WERI-Rb-1 (cell line): ENCODE measurements around the gene MAN1C1.

Source experiments
- DNase-seq: peaks from one replicate; pipeline ENCODE4 v3.0.0-alpha.2; 2020
- H3K27ac ChIP-seq: fragments of 250-450 bp; sonication (Bioruptor Pico); 2 replicates; pipeline ENCODE4 v1.5.1; 2020; ENCODE audit warnings: mild to moderate bottlenecking, moderate library complexity
- H3K27me3 ChIP-seq: fragments of 250-450 bp; sonication (Bioruptor Pico); 2 replicates; pipeline ENCODE4 v1.5.1; 2021; ENCODE audit warnings: mild to moderate bottlenecking, low read depth, moderate library complexity; ENCODE audit not compliant: insufficient read depth, severe bottlenecking
- H3K36me3 ChIP-seq: fragments of 250-450 bp; sonication (Bioruptor Pico); 2 replicates; pipeline ENCODE4 v1.5.1; 2020; ENCODE audit warnings: mild to moderate bottlenecking, moderate library complexity
- H3K4me3 ChIP-seq: 2 replicates; pipeline ENCODE4 v1.5.1; 2011; ENCODE audit warnings: low read depth, mild to moderate bottlenecking, control low read depth, low read length
- H3K9me3 ChIP-seq: fragments of 250-450 bp; sonication (Bioruptor Pico); 2 replicates; pipeline ENCODE4 v1.5.1; 2021; ENCODE audit warnings: mild to moderate bottlenecking, moderate library complexity; ENCODE audit not compliant: severe bottlenecking
- CTCF ChIP-seq: IDR thresholded peaks from 2 replicates; pipeline ENCODE4 v1.5.1; 2011; ENCODE audit warnings: low read depth, mild to moderate bottlenecking, control low read depth, inconsistent platforms, low read length

Gene MAN1C1

DNA sequence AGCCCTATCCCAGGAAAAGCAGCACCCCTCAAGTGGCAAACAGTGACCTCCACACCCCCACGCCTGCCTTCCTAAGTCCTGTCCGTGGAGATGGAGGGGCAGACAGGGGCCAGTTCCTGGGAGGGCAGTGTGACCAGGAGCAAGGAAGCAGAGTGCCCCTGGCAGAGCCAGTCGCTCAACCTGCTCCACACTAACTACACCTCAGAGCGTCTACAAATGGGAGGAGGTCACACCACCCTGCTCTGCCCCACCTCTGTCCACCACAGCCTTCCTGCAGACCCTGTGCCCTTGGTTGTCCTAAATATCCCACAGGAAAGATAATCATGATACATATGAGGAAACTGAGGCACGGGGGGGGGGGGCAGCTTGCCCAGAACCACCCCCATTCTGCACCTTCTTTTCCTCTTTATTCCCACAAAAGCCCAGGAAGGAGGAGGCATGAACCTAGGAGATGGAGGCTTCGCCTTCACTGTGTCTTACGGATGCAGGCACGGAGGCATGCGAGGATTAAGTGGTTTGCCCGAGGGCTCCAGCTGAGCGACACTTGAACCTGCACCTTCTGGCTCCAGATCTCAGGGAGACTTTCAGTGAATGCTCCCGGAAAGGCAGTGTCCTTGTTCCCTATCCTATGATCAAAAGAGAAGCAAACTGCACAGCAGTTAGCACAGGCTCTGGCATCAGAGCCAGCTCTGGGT lies 140.7 kb downstream of the MAN1C1 start:
- no peak for DNase-seq
- TF ChIP-seq CTCF = no peak
- H3K27ac ChIP-seq = no peak overlapping the region
- no peak overlapping the region for H3K4me3 ChIP-seq
- H3K36me3 ChIP-seq = no peaks in the 10 kb centered on the region
- H3K9me3 ChIP-seq = no peaks in the 10 kb centered on the region
- no peaks in the 10 kb centered on the region for H3K27me3 ChIP-seq

DNA sequence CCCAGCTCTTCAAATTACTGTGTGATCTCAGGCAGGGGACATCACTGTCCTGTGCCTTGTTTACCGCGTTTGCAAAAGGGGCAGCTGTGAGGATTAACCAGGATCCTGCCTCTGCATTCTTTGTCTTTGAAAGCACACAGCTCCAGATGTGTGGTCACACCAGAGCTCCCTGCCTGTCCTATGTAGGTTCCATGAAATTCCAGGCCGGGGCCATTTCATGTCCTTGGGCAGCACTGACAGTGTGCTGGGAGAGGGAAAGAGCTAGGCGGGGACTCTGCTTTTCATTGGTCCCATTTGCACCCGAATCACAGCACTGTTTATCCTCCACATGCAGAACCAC lies 141.2 kb downstream of the MAN1C1 start:
- Histone ChIP-seq H3K9me3 (no peaks in the 10 kb centered on the region), H3K27ac (no peak overlapping the region), H3K4me3 (no peak overlapping the region), H3K27me3 (no peaks in the 10 kb centered on the region), H3K36me3 (no peaks in the 10 kb centered on the region)
- no peak for TF ChIP-seq CTCF
- DNase-seq = no peak

GRCh38 chr1:25758466-25759070 lies 142.0 kb downstream of the MAN1C1 start:
- Histone ChIP-seq H3K9me3 (no peaks in the 10 kb centered on the region), H3K27ac (no peak overlapping the region), H3K27me3 (no peaks in the 10 kb centered on the region), H3K36me3 (no peaks in the 10 kb centered on the region), H3K4me3 (no peak overlapping the region)
- no peak for TF ChIP-seq CTCF
- no peak for DNase-seq

GRCh38 chr1:25760122-25760719 lies 143.6 kb downstream of the MAN1C1 start:
- Histone ChIP-seq H3K27ac (peak overlapping the region; percentile 34), H3K27me3 (no peaks in the 10 kb centered on the region), H3K9me3 (no peaks in the 10 kb centered on the region), H3K36me3 (no peaks in the 10 kb centered on the region), H3K4me3 (no peak overlapping the region)
- no peak for TF ChIP-seq CTCF
- DNase-seq = no peak

DNA sequence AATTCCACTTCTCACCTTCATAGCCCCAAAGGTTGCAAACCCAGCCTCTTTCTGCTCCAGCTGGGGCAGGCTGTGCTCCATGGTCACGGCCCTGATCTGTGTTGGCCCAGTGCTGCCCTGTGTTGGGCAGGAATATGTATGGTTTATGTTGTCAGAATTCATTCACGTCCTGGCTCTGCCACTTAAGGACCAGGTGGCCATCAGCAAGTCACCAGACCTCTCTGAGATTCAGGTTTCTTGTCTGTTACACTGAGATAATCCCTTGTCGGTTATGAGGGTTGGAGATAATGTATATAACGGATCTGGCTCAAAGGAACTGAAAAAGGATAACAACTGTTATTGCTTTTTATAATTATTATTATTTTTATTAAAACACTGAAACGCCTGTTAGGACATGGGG lies 144.3 kb downstream of the MAN1C1 start:
- Histone ChIP-seq H3K36me3 (no peaks in the 10 kb centered on the region), H3K4me3 (no peak overlapping the region), H3K27me3 (no peaks in the 10 kb centered on the region), H3K9me3 (no peaks in the 10 kb centered on the region), H3K27ac (peak overlapping the region; percentile 34)
- no peak for DNase-seq
- TF ChIP-seq CTCF = no peak

GRCh38 chr1:25763493-25763892 lies 146.9 kb downstream of the MAN1C1 start:
- no peaks in the 10 kb centered on the region for H3K36me3 ChIP-seq
- H3K27ac ChIP-seq = no peak overlapping the region
- H3K27me3 ChIP-seq = no peaks in the 10 kb centered on the region
- DNase-seq = no peak
- H3K9me3 ChIP-seq = no peaks in the 10 kb centered on the region
- TF ChIP-seq CTCF = no peak
- no peak overlapping the region for H3K4me3 ChIP-seq
